NCI-H2081 treated with DMSO at 0.1 percent for 48 hours (cell line): ENCODE measurements around the gene CDR2L.
A peak's percentile ranks its signal among the peaks of the same experiment; 100 is the strongest.
"Not testable (repeated sequence)": the region's sequence is repeated elsewhere in the genome, so short reads cannot be mapped to it uniquely, and the experiment has no call there.

ENCODE experiments used
- DNase-seq: peaks from one replicate; lab custom pipeline; 2025; lab: John Stamatoyannopoulos, UW

CDR2L gene

GRCh38 chr17:75011401-75012095, 24.1 kb downstream of the CDR2L start:
- peak; percentile 63 for DNase-seq

GRCh38 chr17:75012096-75012345, 24.6 kb downstream of the CDR2L start:
- no peak for DNase-seq

GRCh38 chr17:75012346-75013091, 25.1 kb downstream of the CDR2L start, which contains the start of gene MRPL58:
TSS of gene MRPL58 (plus strand) at chr17:75012670. CDS start at chr17:75012687, 17 bp downstream.
- DNase-seq: peak; percentile 66

GRCh38 chr17:75013092-75013559, 25.7 kb downstream of the CDR2L start:
- no peak for DNase-seq

- no peak for DNase-seq
These were observed 31.7 kb downstream of the CDR2L start for GRCh38 chr17:75019146-75019545.

GRCh38 chr17:75019710-75020109, 32.3 kb downstream of the CDR2L start:
- DNase-seq: no peak

- DNase-seq: no peak
These were observed 33.1 kb downstream of the CDR2L start for GRCh38 chr17:75020331-75021110.

GRCh38 chr17:75024686-75025397, 37.4 kb downstream of the CDR2L start:
- DNase-seq: no peak

- not testable (repeated sequence) for DNase-seq
These were observed 37.9 kb downstream of the CDR2L start for GRCh38 chr17:75025398-75025734.

- DNase-seq: not testable (repeated sequence)
These were observed 39.2 kb downstream of the CDR2L start for GRCh38 chr17:75026650-75027049.

GRCh38 chr17:75030161-75030560, 42.7 kb downstream of the CDR2L start:
- no peak for DNase-seq

GRCh38 chr17:75031972-75032719, 44.7 kb downstream of the CDR2L start:
- DNase-seq: peak; percentile 47

- DNase-seq: no peak
These were observed 45.4 kb downstream of the CDR2L start for GRCh38 chr17:75032720-75033280.

GRCh38 chr17:75033346-75034235, 46.2 kb downstream of the CDR2L start:
- DNase-seq: peak; percentile 78

GRCh38 chr17:75034236-75034908, 46.9 kb downstream of the CDR2L start:
- peak; percentile 74 for DNase-seq

- no peak for DNase-seq
These were observed 49.3 kb downstream of the CDR2L start for GRCh38 chr17:75036643-75037268.

GRCh38 chr17:75039238-75039637, 51.8 kb downstream of the CDR2L start:
- no peak for DNase-seq

GRCh38 chr17:75041656-75042280, 54.3 kb downstream of the CDR2L start:
- no peak for DNase-seq

- DNase-seq: not testable (repeated sequence)
These were observed 56.4 kb downstream of the CDR2L start for GRCh38 chr17:75043789-75044188.
